Activated CD8-positive, alpha-beta T cell treated with anti-CD3 and anti-CD28 coated beads for 36 hours (primary cell): ENCODE measurements around the gene REPIN1. TPM values are rescaled to one million over a fixed set of nuclear protein-coding genes. Genes with fewer than 3 reads are reported as not detected.

Source experiments
- ATAC-seq: fragments of 200-7000 bp; cut with Tn5 transposase; one replicate; pipeline ENCODE4 v1.10.0; 2021; ENCODE audit warnings: mild to moderate bottlenecking, moderate library complexity
- CTCF ChIA-PET: fragments of 350-600 bp; sonication (Branson Sonifier 250); formaldehyde crosslinking; loops from one replicate; lab custom pipeline; 2021; ENCODE audit warnings: antibody characterized with exemption; lab: Charles Lee
- POLR2A ChIA-PET: fragments of 350-600 bp; sonication (Branson Sonifier 250); formaldehyde crosslinking; loops from one replicate; lab custom pipeline; 2021; ENCODE audit warnings: antibody characterized with exemption; lab: Charles Lee
- DNase-seq: peaks from one replicate; pipeline ENCODE4 v3.0.0-alpha.2; 2020
- H3K27ac Mint-ChIP-seq: one replicate; pipeline ENCODE4 v1.8.0; 2021; ENCODE audit warnings: mild to moderate bottlenecking, mixed read lengths
- H3K27me3 Mint-ChIP-seq: one replicate; pipeline ENCODE4 v1.8.0; 2021; ENCODE audit warnings: mixed read lengths
- H3K36me3 Mint-ChIP-seq: one replicate; pipeline ENCODE4 v1.8.0; 2021; ENCODE audit warnings: low read depth, mixed read lengths
- H3K4me1 Mint-ChIP-seq: one replicate; pipeline ENCODE4 v1.8.0; 2021; ENCODE audit warnings: low read depth, mixed read lengths
- H3K4me3 Mint-ChIP-seq: one replicate; pipeline ENCODE4 v1.8.0; 2021; ENCODE audit warnings: mild to moderate bottlenecking, moderate library complexity, mixed read lengths
- H3K9me3 Mint-ChIP-seq: one replicate; pipeline ENCODE4 v1.8.0; 2021; ENCODE audit warnings: mixed read lengths
- intact Hi-C: fragments of 100-400 bp; cut with micrococcal nuclease; formaldehyde crosslinking; loops from one replicate; pipeline ENCODE4 v1.10.0; 2022
- total RNA-seq, 2 experiments: library from RNA; stranded (reverse); gene quantifications; one replicate each; pipeline ENCODE4 v1.2.3, GENCODE V29; 2021
- TF ChIP-seq, protein P1 (sequence below): fragments of 200-600 bp; IDR thresholded peaks from one replicate; pipeline ENCODE4 v1.8.0; 2022; ENCODE audit warnings: antibody characterized with exemption, mild to moderate bottlenecking

The REPIN1 gene
- total RNA-seq, 2 experiments from 2014 or later: 56.0 to 59.2 TPM

- TF ChIP-seq, protein P1, sequence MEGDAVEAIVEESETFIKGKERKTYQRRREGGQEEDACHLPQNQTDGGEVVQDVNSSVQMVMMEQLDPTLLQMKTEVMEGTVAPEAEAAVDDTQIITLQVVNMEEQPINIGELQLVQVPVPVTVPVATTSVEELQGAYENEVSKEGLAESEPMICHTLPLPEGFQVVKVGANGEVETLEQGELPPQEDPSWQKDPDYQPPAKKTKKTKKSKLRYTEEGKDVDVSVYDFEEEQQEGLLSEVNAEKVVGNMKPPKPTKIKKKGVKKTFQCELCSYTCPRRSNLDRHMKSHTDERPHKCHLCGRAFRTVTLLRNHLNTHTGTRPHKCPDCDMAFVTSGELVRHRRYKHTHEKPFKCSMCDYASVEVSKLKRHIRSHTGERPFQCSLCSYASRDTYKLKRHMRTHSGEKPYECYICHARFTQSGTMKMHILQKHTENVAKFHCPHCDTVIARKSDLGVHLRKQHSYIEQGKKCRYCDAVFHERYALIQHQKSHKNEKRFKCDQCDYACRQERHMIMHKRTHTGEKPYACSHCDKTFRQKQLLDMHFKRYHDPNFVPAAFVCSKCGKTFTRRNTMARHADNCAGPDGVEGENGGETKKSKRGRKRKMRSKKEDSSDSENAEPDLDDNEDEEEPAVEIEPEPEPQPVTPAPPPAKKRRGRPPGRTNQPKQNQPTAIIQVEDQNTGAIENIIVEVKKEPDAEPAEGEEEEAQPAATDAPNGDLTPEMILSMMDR: no peak
- ChIA-PET CTCF (interaction anchor here (1.1 to 1.2 kb wide), 2 partner anchors 18 to 78 kb away, joined by 3 to 4 read pairs; no protein-coding TSS in a partner anchor), POLR2A (interaction anchor here (0.9 to 1.1 kb wide), 2 partner anchors 14 to 74 kb away, joined by 3 read pairs; no protein-coding TSS in a partner anchor)
- no peak overlapping the region for H3K4me3 Mint-ChIP-seq
- H3K9me3 Mint-ChIP-seq: no peaks in the 10 kb centered on the region
- intact Hi-C loops: no loop called here
- DNase-seq: no peak
- peaks cover 18% of the 10 kb centered on the region for H3K27me3 Mint-ChIP-seq
- H3K27ac Mint-ChIP-seq: no peak overlapping the region
- peaks cover 1% of the 10 kb centered on the region for H3K36me3 Mint-ChIP-seq
- H3K4me1 Mint-ChIP-seq: peaks cover 12% of the 10 kb centered on the region
- no peak for ATAC-seq
These were observed 25.4 kb upstream of the REPIN1 start for GRCh38 chr7:150343225-150343624.

- Mint-ChIP-seq H3K4me3 (no peak overlapping the region), H3K36me3 (peaks cover 1% of the 10 kb centered on the region), H3K27me3 (peaks cover 18% of the 10 kb centered on the region), H3K4me1 (peaks cover 10% of the 10 kb centered on the region), H3K9me3 (no peaks in the 10 kb centered on the region), H3K27ac (no peak overlapping the region)
- intact Hi-C loops: no loop called here
- no peak for DNase-seq
- no peak for ATAC-seq
- ChIA-PET CTCF (interaction anchor here (3.4 kb wide), 1 partner anchor 12 kb away, joined by 15 read pairs; no protein-coding TSS in a partner anchor), POLR2A (interaction anchor here (0.8 kb wide), 1 partner anchor 18 kb away, joined by 3 read pairs; no protein-coding TSS in a partner anchor)
- TF ChIP-seq, protein P1: no peak
These were observed 24.3 kb upstream of the REPIN1 start for GRCh38 chr7:150344299-150344698.

- TF ChIP-seq, protein P1: no peak
- ATAC-seq (no peak), DNase-seq (no peak)
- Mint-ChIP-seq H3K36me3 (peaks cover 1% of the 10 kb centered on the region), H3K27ac (no peak overlapping the region), H3K27me3 (peaks cover 18% of the 10 kb centered on the region), H3K9me3 (no peaks in the 10 kb centered on the region), H3K4me1 (peaks cover 3% of the 10 kb centered on the region), H3K4me3 (no peak overlapping the region)
- ChIA-PET CTCF (interaction anchor here (1.1 to 3.4 kb wide), 2 partner anchors 11 to 77 kb away, joined by 3 to 15 read pairs; no protein-coding TSS in a partner anchor), POLR2A (interaction anchor here (0.8 kb wide), 1 partner anchor 18 kb away, joined by 3 read pairs; no protein-coding TSS in a partner anchor)
- intact Hi-C loops: no loop called here
These were observed 23.6 kb upstream of the REPIN1 start for GRCh38 chr7:150345012-150345411.

- POLR2A ChIA-PET: no interaction called here
These were observed 21.7 kb upstream of the REPIN1 start for GRCh38 chr7:150346922-150347321.

More at GRCh38 chr7:150346922-150347321, 21.7 kb upstream of the REPIN1 start:
- DNase-seq: no peak
- Mint-ChIP-seq H3K9me3 (no peaks in the 10 kb centered on the region), H3K36me3 (peaks cover 1% of the 10 kb centered on the region), H3K4me1 (no peaks in the 10 kb centered on the region), H3K4me3 (no peak overlapping the region), H3K27me3 (peaks cover 8% of the 10 kb centered on the region), H3K27ac (no peak overlapping the region)
- intact Hi-C loops: no loop called here
- no peak for ATAC-seq
- CTCF ChIA-PET: interaction anchor here (3.4 kb wide), 1 partner anchor 9 kb away, joined by 15 read pairs; no protein-coding TSS in a partner anchor
- TF ChIP-seq, protein P1: no peak
